GM21367 (cell line): ENCODE measurements around the gene MIB1.
"Not testable (repeated sequence)": the region's sequence is repeated elsewhere in the genome, so short reads cannot be mapped to it uniquely, and the experiment has no call there.

Source experiments
- ATAC-seq: cut with Tn5 transposase; IDR thresholded peaks from one replicate; pipeline ENCODE4 v1.9.1; 2021; ENCODE audit not compliant: unreplicated experiment

MIB1 gene

GRCh38 chr18:21743166-21743832, 2.7 kb downstream of the MIB1 start:
- ATAC-seq, result no peak

- ATAC-seq, result no peak
Observed at GRCh38 chr18:21745231-21745630, 4.6 kb downstream of the MIB1 start.

GRCh38 chr18:21747268-21747667, 6.7 kb downstream of the MIB1 start:
- ATAC-seq, result no peak

GRCh38 chr18:21747764-21748693, 7.4 kb downstream of the MIB1 start:
- ATAC-seq, result no peak

GRCh38 chr18:21757833-21758232, 17.2 kb downstream of the MIB1 start:
- no peak for ATAC-seq

GRCh38 chr18:21759836-21760235, 19.2 kb downstream of the MIB1 start:
- ATAC-seq, result no peak

- ATAC-seq, result no peak
Observed at GRCh38 chr18:21760321-21760720, 19.7 kb downstream of the MIB1 start.

- ATAC-seq, result no peak
Observed at GRCh38 chr18:21761471-21762115, 21.0 kb downstream of the MIB1 start.

- no peak for ATAC-seq
Observed at GRCh38 chr18:21762181-21762772, 21.7 kb downstream of the MIB1 start.

- no peak for ATAC-seq
Observed at GRCh38 chr18:21763846-21764646, 23.5 kb downstream of the MIB1 start.

GRCh38 chr18:21769206-21769605, 28.6 kb downstream of the MIB1 start:
- no peak for ATAC-seq

GRCh38 chr18:21774722-21775121, 34.1 kb downstream of the MIB1 start:
- ATAC-seq, result no peak

GRCh38 chr18:21777814-21778213, 37.2 kb downstream of the MIB1 start:
- ATAC-seq, result no peak

- no peak for ATAC-seq
Observed at GRCh38 chr18:21786526-21786925, 45.9 kb downstream of the MIB1 start.

- not testable (repeated sequence) for ATAC-seq
Observed at GRCh38 chr18:21796089-21796488, 55.5 kb downstream of the MIB1 start.

- no peak for ATAC-seq
Observed at GRCh38 chr18:21798126-21798525, 57.5 kb downstream of the MIB1 start.

- ATAC-seq, result no peak
Observed at GRCh38 chr18:21799721-21800120, 59.1 kb downstream of the MIB1 start.

- no peak for ATAC-seq
Observed at GRCh38 chr18:21803495-21803894, 62.9 kb downstream of the MIB1 start.

- ATAC-seq, result no peak
Observed at GRCh38 chr18:21805771-21806366, 65.3 kb downstream of the MIB1 start.

GRCh38 chr18:21808185-21808584, 67.6 kb downstream of the MIB1 start:
- no peak for ATAC-seq
